Measurements from ENCODE around the gene IFNGR1.

GRCh38 chr6:137191236-137191635, 27.9 kb downstream of the IFNGR1 start:
- TF ChIP-seq, protein P1, sequence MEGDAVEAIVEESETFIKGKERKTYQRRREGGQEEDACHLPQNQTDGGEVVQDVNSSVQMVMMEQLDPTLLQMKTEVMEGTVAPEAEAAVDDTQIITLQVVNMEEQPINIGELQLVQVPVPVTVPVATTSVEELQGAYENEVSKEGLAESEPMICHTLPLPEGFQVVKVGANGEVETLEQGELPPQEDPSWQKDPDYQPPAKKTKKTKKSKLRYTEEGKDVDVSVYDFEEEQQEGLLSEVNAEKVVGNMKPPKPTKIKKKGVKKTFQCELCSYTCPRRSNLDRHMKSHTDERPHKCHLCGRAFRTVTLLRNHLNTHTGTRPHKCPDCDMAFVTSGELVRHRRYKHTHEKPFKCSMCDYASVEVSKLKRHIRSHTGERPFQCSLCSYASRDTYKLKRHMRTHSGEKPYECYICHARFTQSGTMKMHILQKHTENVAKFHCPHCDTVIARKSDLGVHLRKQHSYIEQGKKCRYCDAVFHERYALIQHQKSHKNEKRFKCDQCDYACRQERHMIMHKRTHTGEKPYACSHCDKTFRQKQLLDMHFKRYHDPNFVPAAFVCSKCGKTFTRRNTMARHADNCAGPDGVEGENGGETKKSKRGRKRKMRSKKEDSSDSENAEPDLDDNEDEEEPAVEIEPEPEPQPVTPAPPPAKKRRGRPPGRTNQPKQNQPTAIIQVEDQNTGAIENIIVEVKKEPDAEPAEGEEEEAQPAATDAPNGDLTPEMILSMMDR (conservative IDR thresholded peaks at IDR 0.05), result no peak
- no peak for TF ChIP-seq EZH2 (IDR thresholded peaks at IDR 0.05; ENCODE audit: low read depth)

Data from PC-9 (cell line).